B cell (primary cell): ENCODE measurements around the gene STX8.

Experiments used
- EZH2 ChIP-seq: IDR thresholded peaks from 2 replicates; pipeline ENCODE4 v1.6.1; 2012; ENCODE audit warnings: borderline replicate concordance, low read depth, mild to moderate bottlenecking, moderate library complexity, low read length; ENCODE audit not compliant: insufficient read depth, poor library complexity, severe bottlenecking
- TF ChIP-seq, protein P1 (sequence below): fragments of 200-600 bp; IDR thresholded peaks from one replicate; pipeline ENCODE4 v1.8.0; 2022; ENCODE audit warnings: antibody characterized with exemption, mild to moderate bottlenecking

DNA sequence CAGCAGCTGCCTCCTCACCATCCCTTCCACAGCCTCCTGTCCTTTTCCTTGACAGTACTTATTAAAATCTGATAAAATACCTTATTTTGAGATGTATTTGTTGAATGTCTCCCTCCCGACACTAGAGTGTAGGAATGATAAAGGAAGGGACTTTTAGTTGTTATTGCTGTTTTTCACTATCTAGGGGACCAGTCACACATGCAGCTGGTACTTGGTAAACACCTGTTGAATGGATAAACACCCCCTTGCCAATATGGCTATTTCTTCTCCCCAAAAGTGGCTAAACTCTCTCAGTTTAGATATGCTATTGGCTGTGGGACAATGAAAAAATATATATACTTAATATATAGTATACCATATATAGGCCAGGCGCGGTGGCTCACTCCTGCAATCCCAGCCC, 96.7 kb downstream of the STX8 start:
- TF ChIP-seq, protein P1, sequence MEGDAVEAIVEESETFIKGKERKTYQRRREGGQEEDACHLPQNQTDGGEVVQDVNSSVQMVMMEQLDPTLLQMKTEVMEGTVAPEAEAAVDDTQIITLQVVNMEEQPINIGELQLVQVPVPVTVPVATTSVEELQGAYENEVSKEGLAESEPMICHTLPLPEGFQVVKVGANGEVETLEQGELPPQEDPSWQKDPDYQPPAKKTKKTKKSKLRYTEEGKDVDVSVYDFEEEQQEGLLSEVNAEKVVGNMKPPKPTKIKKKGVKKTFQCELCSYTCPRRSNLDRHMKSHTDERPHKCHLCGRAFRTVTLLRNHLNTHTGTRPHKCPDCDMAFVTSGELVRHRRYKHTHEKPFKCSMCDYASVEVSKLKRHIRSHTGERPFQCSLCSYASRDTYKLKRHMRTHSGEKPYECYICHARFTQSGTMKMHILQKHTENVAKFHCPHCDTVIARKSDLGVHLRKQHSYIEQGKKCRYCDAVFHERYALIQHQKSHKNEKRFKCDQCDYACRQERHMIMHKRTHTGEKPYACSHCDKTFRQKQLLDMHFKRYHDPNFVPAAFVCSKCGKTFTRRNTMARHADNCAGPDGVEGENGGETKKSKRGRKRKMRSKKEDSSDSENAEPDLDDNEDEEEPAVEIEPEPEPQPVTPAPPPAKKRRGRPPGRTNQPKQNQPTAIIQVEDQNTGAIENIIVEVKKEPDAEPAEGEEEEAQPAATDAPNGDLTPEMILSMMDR: no peak
- no peak for TF ChIP-seq EZH2
